Keratinocyte (primary cell): ENCODE measurements around the gene STRN3. TPM values are rescaled to one million over a fixed set of nuclear protein-coding genes. Genes with fewer than 3 reads are reported as not detected.

Source experiments
- DNase-seq: peaks from one replicate; pipeline ENCODE4 v3.0.0-alpha.2; 2011; ENCODE audit warnings: low read depth, missing footprints, low spot score
- FAIRE-seq: peaks from 2 replicates; lab custom pipeline; 2011; peaks lifted over from hg19 to GRCh38; lab: Jason Lieb, UNC
- H2AFZ ChIP-seq: 2 replicates; pipeline ENCODE4 v1.6.0; 2012; ENCODE audit warnings: low read length, control low read depth, inconsistent platforms; ENCODE audit not compliant: control insufficient read depth
- H3K27ac ChIP-seq: 2 replicates; pipeline ENCODE4 v1.5.1; 2011; ENCODE audit warnings: low read length; ENCODE audit not compliant: control insufficient read depth, insufficient read depth
- H3K27me3 ChIP-seq: 3 replicates; pipeline ENCODE4 v1.6.0; 2011; ENCODE audit warnings: low read length; ENCODE audit not compliant: control insufficient read depth, insufficient read depth; ENCODE audit errors: extremely low read depth
- H3K36me3 ChIP-seq, 2 experiments: 2 replicates in 1 of 2; 3 replicates in 1 of 2; pipeline ENCODE4 v1.5.1; 2011; ENCODE audit warnings: low read length in 2 of 2, mild to moderate bottlenecking in 1 of 2; ENCODE audit not compliant: control insufficient read depth in 2 of 2, insufficient read depth in 2 of 2; ENCODE audit errors: extremely low read depth in 1 of 2
- H3K4me1 ChIP-seq: 3 replicates; pipeline ENCODE4 v1.5.1; 2011; ENCODE audit warnings: low read length; ENCODE audit not compliant: control insufficient read depth, insufficient read depth; ENCODE audit errors: extremely low read depth
- H3K4me2 ChIP-seq: 3 replicates; pipeline ENCODE4 v1.6.0; 2011; ENCODE audit warnings: low read depth, low read length; ENCODE audit not compliant: control insufficient read depth, insufficient read depth; ENCODE audit errors: extremely low read depth
- H3K4me3 ChIP-seq, 3 experiments: fragments of 200-600 bp in 1 of 3; sonication (generic) in 1 of 3; 2 replicates in 2 of 3; 3 replicates in 1 of 3; pipeline ENCODE4 v1.5.1; 2011 to 2016; ENCODE audit warnings: low read length in 3 of 3, mild to moderate bottlenecking in 3 of 3, control low read depth in 2 of 3, inconsistent platforms in 1 of 3, low read depth in 1 of 3, mixed read lengths in 1 of 3, mixed run types in 1 of 3, moderate library complexity in 1 of 3; ENCODE audit not compliant: control insufficient read depth in 2 of 3, insufficient read depth in 2 of 3; ENCODE audit errors: extremely low read depth in 1 of 3
- H3K79me2 ChIP-seq: 2 replicates; pipeline ENCODE4 v1.6.0; 2012; ENCODE audit warnings: low read length; ENCODE audit not compliant: control insufficient read depth, insufficient read depth
- H3K9ac ChIP-seq: 3 replicates; pipeline ENCODE4 v1.6.0; 2011; ENCODE audit warnings: low read length; ENCODE audit not compliant: control insufficient read depth, insufficient read depth; ENCODE audit errors: extremely low read depth
- H3K9me1 ChIP-seq: 3 replicates; pipeline ENCODE4 v1.6.0; 2011; ENCODE audit warnings: low read length; ENCODE audit not compliant: control insufficient read depth, insufficient read depth; ENCODE audit errors: extremely low read depth
- H3K9me3 ChIP-seq: 2 replicates; pipeline ENCODE4 v1.5.1; 2012; ENCODE audit warnings: low read depth, low read length; ENCODE audit not compliant: control insufficient read depth
- H4K20me1 ChIP-seq: 3 replicates; pipeline ENCODE4 v1.6.0; 2011; ENCODE audit warnings: low read length; ENCODE audit not compliant: control insufficient read depth, insufficient read depth; ENCODE audit errors: extremely low read depth
- CTCF ChIP-seq, 3 experiments: IDR thresholded peaks in 1 of 3; conservative IDR thresholded peaks in 1 of 3; optimal IDR thresholded peaks in 1 of 3; 2 replicates in 2 of 3; 3 replicates in 1 of 3; pipeline versions ENCODE3 to v1.5.1; 2011; ENCODE audit warnings: low read length in 3 of 3, mild to moderate bottlenecking in 3 of 3, moderate library complexity in 2 of 3, control low read depth in 1 of 3, inconsistent platforms in 1 of 3; ENCODE audit not compliant: insufficient read depth in 2 of 3; ENCODE audit errors: extremely low read depth in 1 of 3
- EZH2 ChIP-seq: IDR thresholded peaks from one replicate; pipeline ENCODE4 v1.6.1; 2012; ENCODE audit warnings: inconsistent platforms, mild to moderate bottlenecking, low read length, moderate library complexity
- dilution Hi-C: fragments of 300-500 bp; cut with MboI; formaldehyde crosslinking; loops from one replicate; pipeline ENCODE4 v1.7.0; 2020; ENCODE audit warnings: low sequenced_read_pairs; ENCODE audit not compliant: extremely low pct_ligation_motif_present
- polyA plus RNA-seq, 5 experiments: library from polyadenylated mRNA; depleted of rRNA in 3 of 5; stranded (reverse) in 3 of 5; stranded (forward) in 1 of 5; unstranded in 1 of 5; fragments of >200 nt; gene quantifications; 1 replicate in 1 of 5; 2 replicates in 3 of 5; 3 replicates in 1 of 5; pipeline versions ENCODE4 v1.2.1 to v1.2.3, GENCODE V29; 2011 to 2012; ENCODE audit warnings: missing spikeins in 2 of 5, low read depth in 1 of 5, low replicate concordance in 1 of 5

STRN3 gene
- polyA plus RNA-seq, 1 donor (not counting 4 experiments of a cell fraction or from before 2014, with no cell fraction given) = 38.1 TPM

- H2AFZ ChIP-seq = no peak overlapping the region
- peak overlapping the region; percentile 65 for H3K4me2 ChIP-seq
- H3K79me2 ChIP-seq = no peaks in the 10 kb centered on the region
- H3K4me1 ChIP-seq = no peaks in the 10 kb centered on the region
- H3K9me3 ChIP-seq = no peaks in the 10 kb centered on the region
- H3K27ac ChIP-seq = no peak overlapping the region
- no peak for DNase-seq
- no peak overlapping the region for H3K9ac ChIP-seq
- H3K9me1 ChIP-seq = no peaks in the 10 kb centered on the region
- H3K27me3 ChIP-seq = peaks cover 35% of the 10 kb centered on the region
- dilution Hi-C loops = no loop called here
- no peak for TF ChIP-seq CTCF (optimal IDR thresholded peaks at IDR 0.05 in 1 of 3, IDR thresholded peaks at IDR 0.05 in 1 of 3, conservative IDR thresholded peaks at IDR 0.05 in 1 of 3; ENCODE audit: extremely low read depth in 1 of 3, insufficient read depth in 2 of 3, low read length in 3 of 3)
- peak; percentile 81 for TF ChIP-seq EZH2
- H3K36me3 ChIP-seq = no peaks in the 10 kb centered on the region
- H4K20me1 ChIP-seq = no peaks in the 10 kb centered on the region
- FAIRE-seq = no peak
- H3K4me3 ChIP-seq = peak overlapping the region in 1 of 3 experiments; percentile 65
Observed at GRCh38 chr14:30875788-30876053, 150.5 kb downstream of the STRN3 start.

GRCh38 chr14:30874999-30875787 is 151.0 kb downstream of the STRN3 start:
- dilution Hi-C loops = no loop called here
- H3K9ac ChIP-seq = no peak overlapping the region
- H4K20me1 ChIP-seq = no peaks in the 10 kb centered on the region
- H3K9me1 ChIP-seq = no peaks in the 10 kb centered on the region
- peak; percentile 94 for TF ChIP-seq EZH2
- no peak for TF ChIP-seq CTCF (optimal IDR thresholded peaks at IDR 0.05 in 1 of 3, IDR thresholded peaks at IDR 0.05 in 1 of 3, conservative IDR thresholded peaks at IDR 0.05 in 1 of 3; ENCODE audit: extremely low read depth in 1 of 3, insufficient read depth in 2 of 3, low read length in 3 of 3)
- H3K4me3 ChIP-seq = peak overlapping the region in 2 of 3 experiments; percentile 16 to 65
- H3K27me3 ChIP-seq = peaks cover 38% of the 10 kb centered on the region
- H3K79me2 ChIP-seq = no peaks in the 10 kb centered on the region
- H3K36me3 ChIP-seq = no peaks in the 10 kb centered on the region
- H2AFZ ChIP-seq = no peak overlapping the region
- H3K27ac ChIP-seq = no peak overlapping the region
- no peak for FAIRE-seq
- H3K9me3 ChIP-seq = no peaks in the 10 kb centered on the region
- no peak for DNase-seq
- H3K4me1 ChIP-seq = no peaks in the 10 kb centered on the region
- peak overlapping the region; percentile 65 for H3K4me2 ChIP-seq
